ENCODE results near the gene CHRNA10.

Gene CHRNA10

DNA sequence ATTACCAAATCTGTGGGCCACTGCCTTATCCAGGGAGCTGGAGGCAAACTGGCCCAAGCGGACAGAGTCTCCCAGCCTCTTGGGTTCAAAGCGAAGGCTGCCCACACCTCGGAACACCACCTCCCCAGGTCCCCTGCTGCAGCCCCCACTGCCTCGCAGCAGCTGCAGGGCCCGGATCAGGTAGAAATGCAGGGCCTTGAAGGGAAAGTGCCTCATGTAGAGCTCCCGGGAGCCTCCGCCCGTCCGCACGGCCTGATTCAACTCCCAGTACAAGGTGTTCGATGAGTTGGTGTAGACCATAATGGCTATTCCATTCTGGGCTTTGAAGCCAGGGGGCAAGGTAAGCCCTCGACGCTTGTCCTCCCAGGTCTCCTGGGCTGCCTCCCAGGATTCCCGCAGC, 31.3 kb downstream of the CHRNA10 start:
- H4K20me1 ChIP-seq (ENCODE audit: insufficient read depth, low read length) = no peaks in the 10 kb centered on the region

DNA sequence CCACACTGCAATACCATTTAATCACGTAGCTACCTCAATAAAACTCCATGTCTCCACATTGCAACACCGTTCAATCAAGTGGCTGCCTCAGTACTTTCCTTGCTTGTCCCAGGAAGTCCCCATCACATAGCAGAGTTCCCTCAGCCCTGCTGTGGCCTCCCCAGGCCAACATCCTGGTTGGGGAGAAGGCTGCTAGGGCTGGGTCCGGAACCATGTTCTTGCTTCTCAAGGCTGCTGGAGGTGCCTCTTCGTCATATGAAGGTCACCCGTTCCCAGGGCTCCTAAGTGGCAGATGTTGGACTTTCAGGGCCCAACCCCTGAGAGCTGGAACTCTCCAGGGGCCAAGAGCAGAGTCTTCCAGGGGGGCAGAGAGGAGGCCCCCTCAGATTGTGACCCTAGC, 32.7 kb downstream of the CHRNA10 start:
- Histone ChIP-seq H3K27me3 (ENCODE audit: insufficient read depth, low read length) (peaks cover 4% of the 10 kb centered on the region; the same call in 1 of the 2 replicates), H3K4me3 (ENCODE audit: low read depth, low read length, poor library complexity, severe bottlenecking) (no peak overlapping the region), H4K20me1 (ENCODE audit: insufficient read depth, low read length) (no peaks in the 10 kb centered on the region), H3K4me2 (ENCODE audit: low read length) (no peak overlapping the region), H3K36me3 (ENCODE audit: insufficient read depth, low read length) (no peaks in the 10 kb centered on the region), H2AFZ (ENCODE audit: low read length) (no peak overlapping the region), H3F3A (ENCODE audit: insufficient read depth, low read length) (no peaks in the 10 kb centered on the region), H3K4me1 (ENCODE audit: insufficient read depth, low read length, severe bottlenecking) (no peaks in the 10 kb centered on the region), H3K9me2 (ENCODE audit: low read depth, low read length) (no peaks in the 10 kb centered on the region), H3K9me3 (ENCODE audit: low read length) (no peaks in the 10 kb centered on the region), H3K79me2 (ENCODE audit: insufficient read depth, low read length) (no peaks in the 10 kb centered on the region), H3K27ac (ENCODE audit: low read depth, low read length, poor library complexity, severe bottlenecking) (no peak overlapping the region), H3K9ac (ENCODE audit: low read length) (no peak overlapping the region)
- TF ChIP-seq, protein P1, sequence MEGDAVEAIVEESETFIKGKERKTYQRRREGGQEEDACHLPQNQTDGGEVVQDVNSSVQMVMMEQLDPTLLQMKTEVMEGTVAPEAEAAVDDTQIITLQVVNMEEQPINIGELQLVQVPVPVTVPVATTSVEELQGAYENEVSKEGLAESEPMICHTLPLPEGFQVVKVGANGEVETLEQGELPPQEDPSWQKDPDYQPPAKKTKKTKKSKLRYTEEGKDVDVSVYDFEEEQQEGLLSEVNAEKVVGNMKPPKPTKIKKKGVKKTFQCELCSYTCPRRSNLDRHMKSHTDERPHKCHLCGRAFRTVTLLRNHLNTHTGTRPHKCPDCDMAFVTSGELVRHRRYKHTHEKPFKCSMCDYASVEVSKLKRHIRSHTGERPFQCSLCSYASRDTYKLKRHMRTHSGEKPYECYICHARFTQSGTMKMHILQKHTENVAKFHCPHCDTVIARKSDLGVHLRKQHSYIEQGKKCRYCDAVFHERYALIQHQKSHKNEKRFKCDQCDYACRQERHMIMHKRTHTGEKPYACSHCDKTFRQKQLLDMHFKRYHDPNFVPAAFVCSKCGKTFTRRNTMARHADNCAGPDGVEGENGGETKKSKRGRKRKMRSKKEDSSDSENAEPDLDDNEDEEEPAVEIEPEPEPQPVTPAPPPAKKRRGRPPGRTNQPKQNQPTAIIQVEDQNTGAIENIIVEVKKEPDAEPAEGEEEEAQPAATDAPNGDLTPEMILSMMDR (IDR thresholded peaks at IDR 0.05; ENCODE audit: low read length) = no peak
- no peak for TF ChIP-seq EZH2 (IDR thresholded peaks at IDR 0.05; ENCODE audit: borderline replicate concordance, low read length)

More for the DNA sequence above, 31.3 kb downstream of the CHRNA10 start:
- H3K27me3 ChIP-seq (ENCODE audit: insufficient read depth, low read length) = peaks cover 4% of the 10 kb centered on the region; the same call in 1 of the 2 replicates
- no peaks in the 10 kb centered on the region for H3K4me1 ChIP-seq (ENCODE audit: insufficient read depth, low read length, severe bottlenecking)
- H3K9ac ChIP-seq (ENCODE audit: low read length) = no peak overlapping the region
- H3K36me3 ChIP-seq (ENCODE audit: insufficient read depth, low read length) = no peaks in the 10 kb centered on the region; the same call in 1 of the 2 replicates
- H3K4me2 ChIP-seq (ENCODE audit: low read length) = no peak overlapping the region
- no peaks in the 10 kb centered on the region for H3K9me3 ChIP-seq (ENCODE audit: low read length)
- TF ChIP-seq, protein P1 (IDR thresholded peaks at IDR 0.05; ENCODE audit: low read length) = no peak
- TF ChIP-seq EZH2 (IDR thresholded peaks at IDR 0.05; ENCODE audit: borderline replicate concordance, low read length) = no peak
- H3K27ac ChIP-seq (ENCODE audit: low read depth, low read length, poor library complexity, severe bottlenecking) = no peak overlapping the region
- no peak overlapping the region for H2AFZ ChIP-seq (ENCODE audit: low read length)
- no peaks in the 10 kb centered on the region for H3K79me2 ChIP-seq (ENCODE audit: insufficient read depth, low read length)
- no peaks in the 10 kb centered on the region for H3K9me2 ChIP-seq (ENCODE audit: low read depth, low read length)
- no peak overlapping the region for H3K4me3 ChIP-seq (ENCODE audit: low read depth, low read length, poor library complexity, severe bottlenecking)
- no peaks in the 10 kb centered on the region for H3F3A ChIP-seq (ENCODE audit: insufficient read depth, low read length)

DNA sequence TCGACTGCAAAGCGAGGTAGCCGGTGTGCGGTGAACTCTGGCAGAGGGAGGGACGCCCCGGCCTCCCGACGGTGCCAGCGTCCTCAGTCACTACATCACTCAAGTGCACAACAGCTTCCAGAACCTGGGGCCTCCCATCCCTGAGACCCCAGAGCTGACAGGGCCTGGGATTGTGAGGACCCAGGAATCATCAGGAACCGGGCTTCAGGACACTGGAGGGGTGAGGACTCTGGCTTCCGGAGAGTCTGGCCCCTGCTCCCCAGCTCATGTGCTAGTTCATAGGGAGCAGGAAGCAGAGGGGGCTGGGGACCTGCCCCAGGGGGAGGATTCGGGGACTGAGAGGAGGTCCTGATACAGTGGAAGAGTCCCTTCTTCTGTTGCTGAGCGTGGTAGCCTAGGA, 34.0 kb downstream of the CHRNA10 start:
- Histone ChIP-seq H3K9me2 (ENCODE audit: low read depth, low read length) (no peaks in the 10 kb centered on the region), H3K4me1 (ENCODE audit: insufficient read depth, low read length, severe bottlenecking) (no peaks in the 10 kb centered on the region), H3K9me3 (ENCODE audit: low read length) (no peaks in the 10 kb centered on the region), H3K79me2 (ENCODE audit: insufficient read depth, low read length) (no peaks in the 10 kb centered on the region), H3K4me2 (ENCODE audit: low read length) (no peak overlapping the region), H3K9ac (ENCODE audit: low read length) (no peak overlapping the region), H3K36me3 (ENCODE audit: insufficient read depth, low read length) (no peaks in the 10 kb centered on the region), H3K27ac (ENCODE audit: low read depth, low read length, poor library complexity, severe bottlenecking) (no peak overlapping the region), H3F3A (ENCODE audit: insufficient read depth, low read length) (no peaks in the 10 kb centered on the region), H3K27me3 (ENCODE audit: insufficient read depth, low read length) (no peaks in the 10 kb centered on the region; the same call in 1 of the 2 replicates), H3K4me3 (ENCODE audit: low read depth, low read length, poor library complexity, severe bottlenecking) (no peak overlapping the region), H4K20me1 (ENCODE audit: insufficient read depth, low read length) (no peaks in the 10 kb centered on the region), H2AFZ (ENCODE audit: low read length) (no peak overlapping the region)
- no peak for TF ChIP-seq EZH2 (IDR thresholded peaks at IDR 0.05; ENCODE audit: borderline replicate concordance, low read length)
- TF ChIP-seq, protein P1 (IDR thresholded peaks at IDR 0.05; ENCODE audit: low read length) = no peak
